K562 (cell line): Measurements from ENCODE around the gene KIAA0930. TPM values are rescaled to one million over a fixed set of nuclear protein-coding genes. Genes with fewer than 3 reads are reported as not detected.

Source experiments
- ATAC-seq: fragments of 200-7000 bp; cut with Tn5 transposase; 3 replicates; pipeline ENCODE4 v1.9.1; 2020; ENCODE audit warnings: moderate library complexity
- BruUV-seq: library from RNA; stranded (reverse); fragments of 400-500 nt; replicated peaks from 2 replicates; lab custom pipeline; 2021; lab: Mats Ljungman, UMichigan
- CTCF ChIA-PET: fragments of 300-600 bp; formaldehyde crosslinking; extraction: SDS; loops from one replicate; lab custom pipeline; 2021; ENCODE audit warnings: low intra/inter-chr PET ratio; lab: Yijun Ruan, JAX
- POLR2A ChIA-PET: fragments of 300-600, 350-650 bp; sonication (Branson Sonifier 250); formaldehyde crosslinking; extraction: SDS; loops from one replicate; lab custom pipeline; 2021; ENCODE audit warnings: antibody characterized with exemption, inconsistent platforms; lab: Yijun Ruan, JAX
- DNase-seq, 4 experiments: peaks; one replicate each; pipeline versions ENCODE4 v3.0.0 to v3.0.0-alpha.2; 2011 to 2018; ENCODE audit warnings: low spot score in 3 of 4, mixed read lengths in 3 of 4; ENCODE audit errors: extremely low read depth in 1 of 4
- FAIRE-seq: peaks from 2 replicates; lab custom pipeline; 2011; peaks lifted over from hg19 to GRCh38; lab: Jason Lieb, UNC
- H2AFZ ChIP-seq: 2 replicates; pipeline ENCODE4 v1.6.0; 2011; ENCODE audit warnings: low read depth, low read length, control low read depth, inconsistent platforms
- H3K27ac ChIP-seq: fragments of 200-600 bp; 3 replicates; pipeline ENCODE4 v1.8.0; 2011; ENCODE audit warnings: low read depth, mild to moderate bottlenecking, control low read depth, inconsistent platforms, low read length, moderate library complexity, mixed read lengths; ENCODE audit errors: extremely low read depth
- H3K27me3 ChIP-seq, 2 experiments: fragments of 300-600 bp in 1 of 2; 2 replicates in 1 of 2; 3 replicates in 1 of 2; pipeline versions ENCODE4 v1.6.0 to v1.8.0; 2011; ENCODE audit warnings: inconsistent platforms in 2 of 2, low read length in 2 of 2, mild to moderate bottlenecking in 1 of 2, mixed read lengths in 1 of 2, moderate library complexity in 1 of 2; ENCODE audit not compliant: control insufficient read depth in 2 of 2, insufficient read depth in 2 of 2
- H3K36me3 ChIP-seq: fragments of 300-600 bp; 3 replicates; pipeline ENCODE4 v1.8.0; 2011; ENCODE audit warnings: mild to moderate bottlenecking, low read length, inconsistent platforms; ENCODE audit not compliant: control insufficient read depth, insufficient read depth
- H3K4me1 ChIP-seq, 2 experiments: fragments of 200-600 bp in 1 of 2; replicated peaks in 1 of 2; 2 replicates in 1 of 2; 3 replicates in 1 of 2; pipeline versions ENCODE4 v1.5.1 to v1.8.0; 2011; ENCODE audit warnings: inconsistent platforms in 2 of 2, low read length in 2 of 2, mild to moderate bottlenecking in 1 of 2, mixed read lengths in 1 of 2, moderate library complexity in 1 of 2; ENCODE audit not compliant: control insufficient read depth in 2 of 2, insufficient read depth in 2 of 2
- H3K4me2 ChIP-seq: 2 replicates; pipeline ENCODE4 v1.6.1; 2011; ENCODE audit warnings: low read length, control low read depth, inconsistent platforms, mixed read lengths; ENCODE audit not compliant: insufficient read depth
- H3K4me3 ChIP-seq: fragments of 200-600 bp; sonication (generic), shearing (Covaris generic); 2 replicates; pipeline ENCODE4 v1.5.1; 2016; ENCODE audit warnings: control low read depth, inconsistent platforms
- H3K79me2 ChIP-seq: fragments of 200-600 bp; 3 replicates; pipeline ENCODE4 v1.8.0; 2011; ENCODE audit warnings: low read length, inconsistent platforms; ENCODE audit not compliant: control insufficient read depth, insufficient read depth
- H3K9ac ChIP-seq, 2 experiments: 2 replicates each; pipeline versions ENCODE4 v1.6.0 to v1.6.1; 2011; ENCODE audit warnings: low read depth in 2 of 2, low read length in 2 of 2, control low read depth in 1 of 2, inconsistent platforms in 1 of 2, mild to moderate bottlenecking in 1 of 2, mixed read lengths in 1 of 2; ENCODE audit not compliant: insufficient read depth in 1 of 2
- H3K9me1 ChIP-seq: one replicate; pipeline ENCODE4 v1.6.0; 2011; ENCODE audit warnings: inconsistent platforms, mild to moderate bottlenecking, low read length, moderate library complexity; ENCODE audit not compliant: control insufficient read depth, insufficient read depth
- H3K9me3 ChIP-seq: replicated peaks from 2 replicates; pipeline ENCODE4 v1.5.1; 2011; ENCODE audit warnings: low read depth, low read length, inconsistent platforms; ENCODE audit not compliant: control insufficient read depth, insufficient read depth
- H4K20me1 ChIP-seq: replicated peaks from 2 replicates; pipeline ENCODE4 v1.6.1; 2011; ENCODE audit warnings: low read length, inconsistent platforms, mixed read lengths; ENCODE audit not compliant: control insufficient read depth, insufficient read depth
- BRF1 ChIP-seq: IDR thresholded peaks from 3 replicates; pipeline ENCODE4 v1.6.1; 2011; ENCODE audit warnings: borderline replicate concordance, mild to moderate bottlenecking; ENCODE audit not compliant: insufficient read length; ENCODE audit errors: extremely low read depth
- E2F3 ChIP-seq: fragments of 250-450 bp; sonication (Bioruptor Pico); IDR thresholded peaks from 2 replicates; pipeline ENCODE4 v1.4.0; 2020; ENCODE audit warnings: mild to moderate bottlenecking
- HMGXB4 ChIP-seq: sonication (generic); formaldehyde crosslinking; IDR thresholded peaks from 2 replicates; pipeline ENCODE4 v1.8.1; 2023; ENCODE audit warnings: mild to moderate bottlenecking, missing genetic modification reagents
- KLF1 ChIP-seq: fragments of 450-650 bp; IDR thresholded peaks from 2 replicates; pipeline ENCODE4 v1.6.1; 2016; ENCODE audit warnings: missing genetic modification characterization, missing compliant biosample characterization
- MBD2 ChIP-seq: sonication (generic); IDR thresholded peaks from 2 replicates; pipeline ENCODE4 v1.6.1; 2016; ENCODE audit warnings: low read depth, borderline replicate concordance
- NRF1 ChIP-seq, 2 experiments: fragments of 450-650 bp; IDR thresholded peaks in 1 of 2; conservative IDR thresholded peaks in 1 of 2; 2 replicates each; pipeline ENCODE4 v1.6.1; 2014; ENCODE audit warnings: mild to moderate bottlenecking in 2 of 2
- TAF9B ChIP-seq: fragments of 450-650 bp; IDR thresholded peaks from 2 replicates; pipeline ENCODE4 v1.6.1; 2018; ENCODE audit warnings: mild to moderate bottlenecking; ENCODE audit not compliant: partially characterized antibody
- TGIF2 ChIP-seq: sonication (generic); formaldehyde crosslinking; IDR thresholded peaks from 2 replicates; pipeline ENCODE4 v1.8.1; 2022; ENCODE audit warnings: mild to moderate bottlenecking, missing genetic modification reagents, moderate library complexity
- ZNF174 ChIP-seq: fragments of 250-450 bp; sonication (Bioruptor Pico); IDR thresholded peaks from 2 replicates; pipeline ENCODE4 v1.4.0; 2020; ENCODE audit warnings: mild to moderate bottlenecking
- ZNF274 ChIP-seq: IDR thresholded peaks from 2 replicates; pipeline ENCODE4 v1.6.1; 2011; ENCODE audit warnings: low read depth, mild to moderate bottlenecking, low read length, moderate library complexity, borderline replicate concordance
- WGBS: fragments of 100-300 bp; shearing (Covaris generic); methylation state at CpG from one replicate; pipeline ENCODE4 v1.1.6; 2016; ENCODE audit warnings: low coverage, mixed read lengths; ENCODE audit not compliant: insufficient coverage; ENCODE audit errors: missing lambda C conversion rate; 5-methylcytosine and 5-hydroxymethylcytosine counted together
- in situ Hi-C: fragments of 300-500 bp; cut with MboI; formaldehyde crosslinking; loops from 4 replicates; pipeline ENCODE4 v1.15.0; 2018; ENCODE audit warnings: inconsistent platforms, mixed read lengths
- intact Hi-C: fragments of 100-400 bp; cut with micrococcal nuclease; formaldehyde crosslinking; loops from 2 replicates; pipeline ENCODE4 v1.14.2; 2022
- polyA plus RNA-seq, 8 experiments: library from polyadenylated mRNA; depleted of rRNA in 4 of 8; stranded (reverse) in 5 of 8; unstranded in 3 of 8; fragments of >200 nt; fragmentation: Nextera tagmentation in 2 of 8; fragmentation: Illumina TruSeq in 1 of 8; extraction: Ambion mirVana in 2 of 8; extraction: Trizol in 1 of 8; gene quantifications; 2 replicates each; pipeline versions ENCODE4 v1.2.1 to v1.2.3, GENCODE V29; 2011 to 2014; ENCODE audit warnings: inconsistent platforms in 1 of 8, missing spikeins in 1 of 8
- total RNA-seq, 7 experiments: library from RNA; depleted of rRNA in 6 of 7; stranded (reverse); fragments of >200 nt in 6 of 7; fragmentation: Illumina TruSeq in 2 of 7; extraction: Trizol in 2 of 7; gene quantifications; 2 replicates each; pipeline versions ENCODE4 v1.2.1 to v1.2.3, GENCODE V29; 2011 to 2021; ENCODE audit warnings: low replicate concordance in 1 of 7
- TF ChIP-seq, protein P1 (sequence below): fragments of 450-650 bp; formaldehyde crosslinking; IDR thresholded peaks from 2 replicates; pipeline ENCODE4 v1.4.0; 2020; ENCODE audit warnings: mild to moderate bottlenecking, mixed read lengths
- TF ChIP-seq, protein P2 (sequence below): IDR thresholded peaks from 2 replicates; pipeline ENCODE4 v1.6.1; 2016; ENCODE audit warnings: missing genetic modification characterization, missing compliant biosample characterization
- TF ChIP-seq, protein P3 (sequence below), 3 experiments: IDR thresholded peaks in 2 of 3; conservative IDR thresholded peaks in 1 of 3; 2 replicates each; pipeline ENCODE4 v1.5.1; 2011 to 2012; ENCODE audit warnings: low read length in 3 of 3, mild to moderate bottlenecking in 3 of 3, control low read depth in 2 of 3, improper control_type of control experiment in 1 of 3, inconsistent platforms in 1 of 3, low read depth in 1 of 3, mixed read lengths in 1 of 3, moderate library complexity in 1 of 3; ENCODE audit not compliant: insufficient read depth in 2 of 3

KIAA0930 gene
- total and polyA plus RNA-seq, 9 of the 15 experiments (the other 6 are each of a cell fraction or from before 2014, with no cell fraction given): 0.24 to 12.1 (median 6.4) TPM

DNA sequence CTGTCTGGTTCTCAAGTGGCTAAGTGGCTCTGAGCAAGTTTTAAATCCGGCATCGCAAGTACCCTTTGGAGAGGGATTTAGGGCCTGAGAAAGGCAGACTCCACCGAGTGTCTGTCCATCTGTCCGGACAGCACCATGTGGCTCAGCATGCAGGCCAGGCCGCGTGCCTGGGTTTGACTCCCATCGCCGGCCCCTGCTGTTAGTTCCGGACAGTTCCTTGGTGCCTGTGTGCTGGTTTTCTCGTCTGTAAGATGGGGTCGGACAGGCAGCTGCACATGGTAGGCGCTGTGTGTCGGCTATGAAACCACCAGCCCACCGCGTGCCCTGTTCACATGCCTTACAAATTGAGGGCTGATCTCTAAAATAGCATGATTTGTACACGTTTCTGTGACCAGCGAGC lies 46.0 kb downstream of the KIAA0930 start (continued):
- no peak for TF ChIP-seq HMGXB4
- TF ChIP-seq BRF1: no peak
- no peak for TF ChIP-seq E2F3 (CRISPR knock-in tag)
- no peak for TF ChIP-seq KLF1 (tag)
- TF ChIP-seq TGIF2 (CRISPR knock-in tag): no peak
- TF ChIP-seq MBD2: no peak
- TF ChIP-seq ZNF274: no peak
- TF ChIP-seq TAF9B: no peak
- TF ChIP-seq NRF1 (conservative IDR thresholded peaks at IDR 0.05 in 1 of 2, IDR thresholded peaks at IDR 0.05 in 1 of 2): no peak

- in situ Hi-C loops: loop anchor here (10.0 kb wide), 2 partner anchors 78 to 1512 kb away; no protein-coding TSS in a partner anchor
- Histone ChIP-seq H3K9me3 (no peaks in the 10 kb centered on the region), H3K9me1 (no peaks in the 10 kb centered on the region), H3K27ac (no peak overlapping the region), H2AFZ (peak overlapping the region; percentile 74), H4K20me1 (no peaks in the 10 kb centered on the region), H3K36me3 (no peaks in the 10 kb centered on the region), H3K9ac (0 out of 4 replicates have a peak overlapping the region, but pooled peaks of 1 of the 2 experiments have one; percentile 4), H3K4me3 (no peak overlapping the region), H3K4me2 (peak overlapping the region; percentile 30), H3K27me3 (no peaks in the 10 kb centered on the region), H3K79me2 (no peaks in the 10 kb centered on the region), H3K4me1 (peaks cover 8 to 13% of the 10 kb centered on the region in 2 experiments; a peak in 4 of 5 replicates)
- FAIRE-seq: peak; percentile 80
- intact Hi-C loops: no loop called here
- no TSS peak for BruUV-seq
- peak; percentile 31 to 69 (median 54) for DNase-seq
- ChIA-PET POLR2A (interaction anchor here (0.7 to 1.1 kb wide), 5 partner anchors 9 to 299 kb away, joined by 3 read pairs; no protein-coding TSS in a partner anchor), CTCF (interaction anchor here (0.7 to 0.9 kb wide), 3 partner anchors 17 to 250 kb away, joined by 3 read pairs; no protein-coding TSS in a partner anchor)
- 2% methylated on average over 6 of the region's 13 CpGs for WGBS
- peak; percentile 97 for ATAC-seq
- no peak for TF ChIP-seq ZNF174
- TF ChIP-seq, protein P1, sequence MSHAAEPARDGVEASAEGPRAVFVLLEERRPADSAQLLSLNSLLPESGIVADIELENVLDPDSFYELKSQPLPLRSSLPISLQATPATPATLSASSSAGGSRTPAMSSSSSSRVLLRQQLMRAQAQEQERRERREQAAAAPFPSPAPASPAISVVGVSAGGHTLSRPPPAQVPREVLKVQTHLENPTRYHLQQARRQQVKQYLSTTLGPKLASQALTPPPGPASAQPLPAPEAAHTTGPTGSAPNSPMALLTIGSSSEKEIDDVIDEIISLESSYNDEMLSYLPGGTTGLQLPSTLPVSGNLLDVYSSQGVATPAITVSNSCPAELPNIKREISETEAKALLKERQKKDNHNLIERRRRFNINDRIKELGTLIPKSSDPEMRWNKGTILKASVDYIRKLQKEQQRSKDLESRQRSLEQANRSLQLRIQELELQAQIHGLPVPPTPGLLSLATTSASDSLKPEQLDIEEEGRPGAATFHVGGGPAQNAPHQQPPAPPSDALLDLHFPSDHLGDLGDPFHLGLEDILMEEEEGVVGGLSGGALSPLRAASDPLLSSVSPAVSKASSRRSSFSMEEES: peak; percentile 68
- TF ChIP-seq, protein P2, sequence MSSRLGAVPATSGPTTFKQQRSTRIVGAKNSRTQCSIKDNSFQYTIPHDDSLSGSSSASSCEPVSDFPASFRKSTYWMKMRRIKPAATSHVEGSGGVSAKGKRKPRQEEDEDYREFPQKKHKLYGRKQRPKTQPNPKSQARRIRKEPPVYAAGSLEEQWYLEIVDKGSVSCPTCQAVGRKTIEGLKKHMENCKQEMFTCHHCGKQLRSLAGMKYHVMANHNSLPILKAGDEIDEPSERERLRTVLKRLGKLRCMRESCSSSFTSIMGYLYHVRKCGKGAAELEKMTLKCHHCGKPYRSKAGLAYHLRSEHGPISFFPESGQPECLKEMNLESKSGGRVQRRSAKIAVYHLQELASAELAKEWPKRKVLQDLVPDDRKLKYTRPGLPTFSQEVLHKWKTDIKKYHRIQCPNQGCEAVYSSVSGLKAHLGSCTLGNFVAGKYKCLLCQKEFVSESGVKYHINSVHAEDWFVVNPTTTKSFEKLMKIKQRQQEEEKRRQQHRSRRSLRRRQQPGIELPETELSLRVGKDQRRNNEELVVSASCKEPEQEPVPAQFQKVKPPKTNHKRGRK (tag): no peak
- TF ChIP-seq, protein P3, sequence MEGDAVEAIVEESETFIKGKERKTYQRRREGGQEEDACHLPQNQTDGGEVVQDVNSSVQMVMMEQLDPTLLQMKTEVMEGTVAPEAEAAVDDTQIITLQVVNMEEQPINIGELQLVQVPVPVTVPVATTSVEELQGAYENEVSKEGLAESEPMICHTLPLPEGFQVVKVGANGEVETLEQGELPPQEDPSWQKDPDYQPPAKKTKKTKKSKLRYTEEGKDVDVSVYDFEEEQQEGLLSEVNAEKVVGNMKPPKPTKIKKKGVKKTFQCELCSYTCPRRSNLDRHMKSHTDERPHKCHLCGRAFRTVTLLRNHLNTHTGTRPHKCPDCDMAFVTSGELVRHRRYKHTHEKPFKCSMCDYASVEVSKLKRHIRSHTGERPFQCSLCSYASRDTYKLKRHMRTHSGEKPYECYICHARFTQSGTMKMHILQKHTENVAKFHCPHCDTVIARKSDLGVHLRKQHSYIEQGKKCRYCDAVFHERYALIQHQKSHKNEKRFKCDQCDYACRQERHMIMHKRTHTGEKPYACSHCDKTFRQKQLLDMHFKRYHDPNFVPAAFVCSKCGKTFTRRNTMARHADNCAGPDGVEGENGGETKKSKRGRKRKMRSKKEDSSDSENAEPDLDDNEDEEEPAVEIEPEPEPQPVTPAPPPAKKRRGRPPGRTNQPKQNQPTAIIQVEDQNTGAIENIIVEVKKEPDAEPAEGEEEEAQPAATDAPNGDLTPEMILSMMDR (IDR thresholded peaks at IDR 0.05 in 2 of 3, conservative IDR thresholded peaks at IDR 0.05 in 1 of 3; ENCODE audit: insufficient read depth in 2 of 3, low read depth in 1 of 3, low read length in 3 of 3): peak; percentile 38 to 46 (median 43); a peak in 4 of 6 replicates
These were observed 48.0 kb downstream of the KIAA0930 start for GRCh38 chr22:45192701-45193187.
